H9 (cell line): ENCODE results near the gene ZC3H18. TPM values are rescaled to one million over a fixed set of nuclear protein-coding genes. Genes with fewer than 3 reads are reported as not detected.

Experiments used
- DNase-seq: peaks from one replicate; pipeline ENCODE4 v3.0.0-alpha.2; 2017
- H2AFZ ChIP-seq: one replicate; pipeline ENCODE4 v1.6.1; 2013; ENCODE audit warnings: mild to moderate bottlenecking, low read length, control low read depth, moderate library complexity
- H2AK5ac ChIP-seq: 2 replicates; pipeline ENCODE4 v1.6.1; 2013; ENCODE audit warnings: low read length, control low read depth, mixed read lengths; ENCODE audit not compliant: insufficient read length
- H2BK120ac ChIP-seq: one replicate; pipeline ENCODE4 v1.6.1; 2013; ENCODE audit warnings: low read depth, mild to moderate bottlenecking, low read length, control low read depth, inconsistent platforms; ENCODE audit not compliant: poor library complexity, severe bottlenecking
- H2BK12ac ChIP-seq: 2 replicates; pipeline ENCODE4 v1.6.1; 2013; ENCODE audit warnings: low read length, control low read depth, mixed read lengths, low read depth; ENCODE audit not compliant: insufficient read length
- H2BK15ac ChIP-seq: 2 replicates; pipeline ENCODE4 v1.6.1; 2013; ENCODE audit warnings: low read depth, low read length, control low read depth
- H2BK20ac ChIP-seq: one replicate; pipeline ENCODE4 v1.6.1; 2013; ENCODE audit warnings: low read depth, mild to moderate bottlenecking, low read length, control low read depth, inconsistent platforms; ENCODE audit not compliant: poor library complexity, severe bottlenecking
- H2BK5ac ChIP-seq: 2 replicates; pipeline ENCODE4 v1.6.1; 2013; ENCODE audit warnings: low read length, control low read depth, mixed read lengths; ENCODE audit not compliant: insufficient read length
- H3K14ac ChIP-seq: 2 replicates; pipeline ENCODE4 v1.6.1; 2013; ENCODE audit warnings: low read length, control low read depth; ENCODE audit not compliant: insufficient read depth
- H3K18ac ChIP-seq: 2 replicates; pipeline ENCODE4 v1.6.1; 2013; ENCODE audit warnings: low read depth, mild to moderate bottlenecking, mixed read lengths, low read length, control low read depth; ENCODE audit not compliant: insufficient read length
- H3K23ac ChIP-seq: 2 replicates; pipeline ENCODE4 v1.6.1; 2013; ENCODE audit warnings: low read length, control low read depth, mixed read lengths, low read depth; ENCODE audit not compliant: insufficient read length
- H3K23me2 ChIP-seq: 2 replicates; pipeline ENCODE4 v1.6.1; 2013; ENCODE audit warnings: low read depth, mild to moderate bottlenecking, mixed read lengths, low read length, control low read depth; ENCODE audit not compliant: insufficient read length, poor library complexity, severe bottlenecking
- H3K27ac ChIP-seq: 2 replicates; pipeline ENCODE4 v1.5.1; 2013; ENCODE audit warnings: low read length, control low read depth, mixed read lengths, low read depth; ENCODE audit not compliant: insufficient read length
- H3K27me3 ChIP-seq: 2 replicates; pipeline ENCODE4 v1.6.1; 2013; ENCODE audit warnings: low read length, control low read depth, inconsistent platforms; ENCODE audit not compliant: insufficient read depth
- H3K4ac ChIP-seq: 2 replicates; pipeline ENCODE4 v1.6.1; 2013; ENCODE audit warnings: low read depth, mild to moderate bottlenecking, control low read depth, inconsistent platforms, low read length, moderate library complexity
- H3K4me1 ChIP-seq: 2 replicates; pipeline ENCODE4 v1.6.1; 2013; ENCODE audit warnings: low read length, control low read depth, inconsistent platforms; ENCODE audit not compliant: insufficient read depth
- H3K4me2 ChIP-seq: 2 replicates; pipeline ENCODE4 v1.6.1; 2013; ENCODE audit warnings: low read length, control low read depth, mixed read lengths; ENCODE audit not compliant: insufficient read length, insufficient read depth
- H3K56ac ChIP-seq: 2 replicates; pipeline ENCODE4 v1.6.1; 2013; ENCODE audit warnings: low read depth, mild to moderate bottlenecking, mixed read lengths, low read length, control low read depth; ENCODE audit not compliant: insufficient read length
- H3K79me1 ChIP-seq: 2 replicates; pipeline ENCODE4 v1.6.1; 2013; ENCODE audit warnings: low read depth, mild to moderate bottlenecking, moderate library complexity, low read length, control low read depth, inconsistent platforms; ENCODE audit not compliant: insufficient read depth, poor library complexity, severe bottlenecking
- H3K79me2 ChIP-seq: 2 replicates; pipeline ENCODE4 v1.6.1; 2013; ENCODE audit warnings: low read length, control low read depth, inconsistent platforms; ENCODE audit not compliant: insufficient read depth
- H3K9ac ChIP-seq: 2 replicates; pipeline ENCODE4 v1.6.1; 2013; ENCODE audit warnings: low read length, control low read depth, mixed read lengths; ENCODE audit not compliant: insufficient read length; ENCODE audit errors: extremely low read depth
- H3K9me3 ChIP-seq: one replicate; pipeline ENCODE4 v1.6.1; 2013; ENCODE audit warnings: low read depth, low read length, inconsistent platforms; ENCODE audit not compliant: control insufficient read depth
- H3T11ph ChIP-seq: one replicate; pipeline ENCODE4 v1.6.1; 2013; ENCODE audit warnings: mild to moderate bottlenecking, low read length, control low read depth, inconsistent platforms
- H4K20me1 ChIP-seq: one replicate; pipeline ENCODE4 v1.6.1; 2013; ENCODE audit not compliant: control insufficient read depth, insufficient read length, insufficient read depth
- H4K5ac ChIP-seq: 2 replicates; pipeline ENCODE4 v1.6.1; 2013; ENCODE audit warnings: low read depth, mild to moderate bottlenecking, mixed read lengths, low read length, control low read depth; ENCODE audit not compliant: insufficient read length
- H4K8ac ChIP-seq: replicated peaks from 2 replicates; pipeline ENCODE4 v1.6.1; 2013; ENCODE audit warnings: low read length, control low read depth, mixed read lengths, low read depth; ENCODE audit not compliant: insufficient read length
- H4K91ac ChIP-seq: 2 replicates; pipeline ENCODE4 v1.6.1; 2013; ENCODE audit warnings: low read depth, mild to moderate bottlenecking, moderate library complexity, mixed read lengths, low read length, control low read depth; ENCODE audit not compliant: insufficient read length
- H3K27ac Mint-ChIP-seq, 3 experiments: 2 replicates in 2 of 3; 3 replicates in 1 of 3; pipeline ENCODE4 v1.8.0; 2020 to 2021; ENCODE audit warnings: mixed read lengths in 3 of 3, mild to moderate bottlenecking in 1 of 3, moderate library complexity in 1 of 3
- H3K27me3 Mint-ChIP-seq: 2 replicates; pipeline ENCODE4 v1.8.0; 2021; ENCODE audit warnings: low read depth, mild to moderate bottlenecking, moderate library complexity, mixed read lengths
- H3K36me3 Mint-ChIP-seq, 3 experiments: 2 replicates in 2 of 3; 3 replicates in 1 of 3; pipeline ENCODE4 v1.8.0; 2020 to 2021; ENCODE audit warnings: low read depth in 3 of 3, mixed read lengths in 3 of 3; ENCODE audit not compliant: insufficient read depth in 1 of 3
- H3K4me1 Mint-ChIP-seq, 2 experiments: 2 replicates each; pipeline ENCODE4 v1.8.0; 2020; ENCODE audit warnings: mixed read lengths in 2 of 2
- H3K4me3 Mint-ChIP-seq, 2 experiments: 2 replicates in 1 of 2; 3 replicates in 1 of 2; pipeline ENCODE4 v1.8.0; 2020 to 2021; ENCODE audit warnings: mild to moderate bottlenecking in 2 of 2, mixed read lengths in 2 of 2, moderate library complexity in 1 of 2
- H3K9me3 Mint-ChIP-seq, 2 experiments: 2 replicates in 1 of 2; 3 replicates in 1 of 2; pipeline ENCODE4 v1.8.0; 2020; ENCODE audit warnings: mild to moderate bottlenecking in 2 of 2, mixed read lengths in 2 of 2, moderate library complexity in 1 of 2
- WGBS: extraction: QIAGEN DNeasy Blood & Tissue Kit; methylation state at CpG from one replicate; pipeline ENCODE4 v1.1.7; 2013; ENCODE audit warnings: missing lambda C conversion rate, low lambda C conversion rate, mixed read lengths; ENCODE audit not compliant: insufficient read length; ENCODE audit errors: extremely low coverage; 5-methylcytosine and 5-hydroxymethylcytosine counted together
- total RNA-seq: library from RNA; stranded (reverse); gene quantifications from 2 replicates; pipeline ENCODE4 v1.2.1, GENCODE V29; 2021
- TF ChIP-seq, protein P1 (sequence below): fragments of 200-600 bp; sonication (generic); conservative IDR thresholded peaks from 3 replicates; pipeline ENCODE4 v1.8.0; 2021; ENCODE audit warnings: antibody characterized with exemption, mild to moderate bottlenecking

Gene ZC3H18
- total RNA-seq, 1 experiment from 2014 or later: 69.7 TPM

DNA sequence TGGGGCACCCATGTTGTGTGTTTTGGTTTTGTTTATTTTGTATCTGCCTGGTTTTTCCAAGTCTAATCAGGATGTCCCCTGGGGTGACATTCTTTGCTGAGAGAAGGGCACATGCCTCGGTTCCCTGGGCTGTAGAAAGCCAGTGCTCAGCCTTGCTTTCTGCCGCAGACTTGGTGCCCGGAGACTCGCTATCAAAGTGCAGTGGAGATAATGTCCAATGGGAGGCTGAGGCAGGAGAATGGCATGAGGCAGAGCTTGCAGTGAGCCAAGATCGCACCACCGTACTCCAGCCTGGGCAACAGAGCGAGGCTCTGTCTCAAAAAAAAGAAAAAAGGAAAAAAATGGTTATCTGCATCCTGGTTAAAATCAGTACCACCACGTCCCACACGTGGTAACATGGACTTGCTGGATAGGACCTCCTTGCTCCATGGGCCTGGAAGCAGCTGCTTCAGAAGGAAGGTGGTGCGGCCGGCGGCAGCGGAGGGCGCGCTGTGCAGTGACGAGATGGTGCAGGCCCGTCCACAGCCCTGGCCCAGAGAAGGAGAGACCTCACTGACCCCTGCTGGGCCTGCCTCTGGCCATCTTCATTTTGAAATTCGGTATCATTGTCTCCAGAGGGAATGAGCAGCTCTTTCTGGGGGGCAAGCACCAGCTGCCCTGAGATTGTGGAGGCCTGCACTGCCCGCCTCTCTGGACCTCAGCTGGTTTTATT, 48.9 kb downstream of the ZC3H18 start:
- H3K27ac Mint-ChIP-seq: peak overlapping the region; percentile 72 to 92 (median 72); a peak in 4 of 7 replicates

More for the DNA sequence above, 48.9 kb downstream of the ZC3H18 start:
- no peak overlapping the region for H2BK20ac ChIP-seq
- H3K4me2 ChIP-seq: no peak overlapping the region
- no peak overlapping the region for H4K91ac ChIP-seq
- H3K18ac ChIP-seq: no peak overlapping the region
- no peak overlapping the region for H3K14ac ChIP-seq
- no peak overlapping the region for H3K23ac ChIP-seq
- H3K23me2 ChIP-seq: no peaks in the 10 kb centered on the region
- H3T11ph ChIP-seq: no peak overlapping the region
- H3K4me1 Mint-ChIP-seq: peaks cover 6 to 26% of the 10 kb centered on the region in 2 experiments
- no CpG with 5 or more reads among the region's 19 CpGs for WGBS
- H4K5ac ChIP-seq: no peak overlapping the region
- no peak overlapping the region for H2AFZ ChIP-seq
- no peak overlapping the region for H3K9ac ChIP-seq
- no peak overlapping the region for H3K4ac ChIP-seq
- H2BK5ac ChIP-seq: no peak overlapping the region
- H3K79me1 ChIP-seq: no peaks in the 10 kb centered on the region
- H3K27ac ChIP-seq: no peak overlapping the region
- H2BK120ac ChIP-seq: no peak overlapping the region
- H4K8ac ChIP-seq: no peak overlapping the region
- peak overlapping the region in 1 of 2 experiments; percentile 53; a peak in 1 of 5 replicates for H3K4me3 Mint-ChIP-seq
- no peaks in the 10 kb centered on the region for H3K9me3 ChIP-seq
- no peaks in the 10 kb centered on the region; the same call in 1 of the 2 replicates for H3K79me2 ChIP-seq
- H2AK5ac ChIP-seq: no peak overlapping the region
- no peak overlapping the region for H3K56ac ChIP-seq
- TF ChIP-seq, protein P1, sequence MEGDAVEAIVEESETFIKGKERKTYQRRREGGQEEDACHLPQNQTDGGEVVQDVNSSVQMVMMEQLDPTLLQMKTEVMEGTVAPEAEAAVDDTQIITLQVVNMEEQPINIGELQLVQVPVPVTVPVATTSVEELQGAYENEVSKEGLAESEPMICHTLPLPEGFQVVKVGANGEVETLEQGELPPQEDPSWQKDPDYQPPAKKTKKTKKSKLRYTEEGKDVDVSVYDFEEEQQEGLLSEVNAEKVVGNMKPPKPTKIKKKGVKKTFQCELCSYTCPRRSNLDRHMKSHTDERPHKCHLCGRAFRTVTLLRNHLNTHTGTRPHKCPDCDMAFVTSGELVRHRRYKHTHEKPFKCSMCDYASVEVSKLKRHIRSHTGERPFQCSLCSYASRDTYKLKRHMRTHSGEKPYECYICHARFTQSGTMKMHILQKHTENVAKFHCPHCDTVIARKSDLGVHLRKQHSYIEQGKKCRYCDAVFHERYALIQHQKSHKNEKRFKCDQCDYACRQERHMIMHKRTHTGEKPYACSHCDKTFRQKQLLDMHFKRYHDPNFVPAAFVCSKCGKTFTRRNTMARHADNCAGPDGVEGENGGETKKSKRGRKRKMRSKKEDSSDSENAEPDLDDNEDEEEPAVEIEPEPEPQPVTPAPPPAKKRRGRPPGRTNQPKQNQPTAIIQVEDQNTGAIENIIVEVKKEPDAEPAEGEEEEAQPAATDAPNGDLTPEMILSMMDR: no peak
- H3K4me1 ChIP-seq: no peaks in the 10 kb centered on the region
- H3K27me3 ChIP-seq: no peaks in the 10 kb centered on the region
- no peaks in the 10 kb centered on the region; a peak in 1 of 5 replicates for H3K9me3 Mint-ChIP-seq
- H3K27me3 Mint-ChIP-seq: no peaks in the 10 kb centered on the region
- no peak overlapping the region for H2BK12ac ChIP-seq
- no peak overlapping the region for H2BK15ac ChIP-seq
- H3K36me3 Mint-ChIP-seq: peaks cover 18 to 55% (median 44%) of the 10 kb centered on the region in 3 experiments
- DNase-seq: no peak
- no peaks in the 10 kb centered on the region for H4K20me1 ChIP-seq
